GM21423 (cell line): ENCODE data around the gene DAGLA.
A peak's percentile ranks its signal among the peaks of the same experiment; 100 is the strongest.

Experiments
- ATAC-seq: cut with Tn5 transposase; IDR thresholded peaks from one replicate; pipeline ENCODE4 v1.9.1; 2021; ENCODE audit warnings: mild to moderate bottlenecking, moderate library complexity; ENCODE audit not compliant: unreplicated experiment

Gene DAGLA

GRCh38 chr11:61742391-61742790 is 62.2 kb downstream of the DAGLA start:
- ATAC-seq = no peak

- ATAC-seq = no peak
Observed at GRCh38 chr11:61743486-61744095, 63.4 kb downstream of the DAGLA start.

- no peak for ATAC-seq
Observed at GRCh38 chr11:61744181-61744580, 64.0 kb downstream of the DAGLA start.

- ATAC-seq = no peak
Observed at GRCh38 chr11:61744609-61745156, 64.5 kb downstream of the DAGLA start.

GRCh38 chr11:61745781-61746441 is 65.7 kb downstream of the DAGLA start:
- no peak for ATAC-seq

GRCh38 chr11:61746442-61747191 is 66.4 kb downstream of the DAGLA start:
- ATAC-seq = no peak

GRCh38 chr11:61747192-61747966 is 67.2 kb downstream of the DAGLA start:
- ATAC-seq = no peak

- ATAC-seq = no peak
Observed at GRCh38 chr11:61747967-61748285, 67.7 kb downstream of the DAGLA start.

GRCh38 chr11:61749591-61750217 is 69.5 kb downstream of the DAGLA start:
- no peak for ATAC-seq

GRCh38 chr11:61750631-61751273 is 70.6 kb downstream of the DAGLA start:
- no peak for ATAC-seq

GRCh38 chr11:61751384-61751783 is 71.2 kb downstream of the DAGLA start:
- ATAC-seq = no peak

- peak; percentile 36 for ATAC-seq
Observed at GRCh38 chr11:61752117-61752924, 72.1 kb downstream of the DAGLA start, which contains the start of gene MYRF. Gene MYRF (plus strand): TSS chr11:61752636. CDS start chr11:61752745, 109 bp downstream.

GRCh38 chr11:61752925-61753521 is 72.8 kb downstream of the DAGLA start:
- ATAC-seq = no peak

GRCh38 chr11:61753672-61754071 is 73.5 kb downstream of the DAGLA start:
- no peak for ATAC-seq

GRCh38 chr11:61754534-61755482 is 74.6 kb downstream of the DAGLA start:
- no peak for ATAC-seq

GRCh38 chr11:61756147-61756451 is 75.9 kb downstream of the DAGLA start:
- no peak for ATAC-seq

- ATAC-seq = no peak
Observed at GRCh38 chr11:61756452-61757212, 76.4 kb downstream of the DAGLA start.
